SK-N-SH (cell line): Measurements from ENCODE around the gene CELF4. TPM values are rescaled to one million over a fixed set of nuclear protein-coding genes. Genes with fewer than 3 reads are reported as not detected.

Source experiments
- CTCF ChIA-PET: fragments of 300-600, 350-600 bp; formaldehyde crosslinking; extraction: SDS; loops from one replicate; lab custom pipeline; 2021; lab: Yijun Ruan, JAX
- POLR2A ChIA-PET: fragments of 350-600 bp; sonication (Branson Sonifier 250); formaldehyde crosslinking; extraction: SDS; loops from one replicate; lab custom pipeline; 2020; ENCODE audit warnings: antibody characterized with exemption, inconsistent platforms; lab: Yijun Ruan, JAX
- DNase-seq: peaks from one replicate; pipeline ENCODE4 v3.0.0; 2012
- H2AFZ ChIP-seq: fragments of 200-600 bp; sonication (generic); 2 replicates; pipeline ENCODE4 v1.8.1; 2016; ENCODE audit warnings: antibody characterized with exemption, mild to moderate bottlenecking, low read depth
- H3F3A ChIP-seq: fragments of 200-600 bp; sonication (generic); replicated peaks from 2 replicates; pipeline ENCODE3; 2016; ENCODE audit warnings: antibody characterized with exemption, mild to moderate bottlenecking; ENCODE audit not compliant: insufficient read depth
- H3K27ac ChIP-seq, 2 experiments: fragments of 200-500 bp in 1 of 2; fragments of 200-600 bp in 1 of 2; sonication (Bioruptor generic) in 1 of 2; sonication (generic), shearing (Covaris generic) in 1 of 2; 2 replicates each; pipeline versions ENCODE4 v1.5.1 to v1.6.1; 2014 to 2016; ENCODE audit warnings: low read depth in 2 of 2, inconsistent platforms in 1 of 2, low read length in 1 of 2, mild to moderate bottlenecking in 1 of 2, mixed read lengths in 1 of 2
- H3K27me3 ChIP-seq: fragments of 200-600 bp; sonication (generic), shearing (Covaris generic); 2 replicates; pipeline ENCODE4 v1.6.1; 2016; ENCODE audit warnings: mixed run types; ENCODE audit not compliant: insufficient read depth
- H3K36me3 ChIP-seq, 2 experiments: fragments of 200-500 bp in 1 of 2; fragments of 200-600 bp in 1 of 2; sonication (Bioruptor generic) in 1 of 2; sonication (generic) in 1 of 2; replicated peaks in 1 of 2; 2 replicates each; pipeline versions ENCODE3 to v1.5.1; 2014 to 2016; ENCODE audit warnings: low read length in 1 of 2, mild to moderate bottlenecking in 1 of 2; ENCODE audit not compliant: insufficient read depth in 2 of 2, control insufficient read depth in 1 of 2
- H3K4me1 ChIP-seq, 2 experiments: fragments of 200-500 bp in 1 of 2; fragments of 200-600 bp in 1 of 2; sonication (Bioruptor generic) in 1 of 2; sonication (generic), shearing (Covaris generic) in 1 of 2; 2 replicates each; pipeline versions ENCODE4 v1.5.1 to v1.6.1; 2014 to 2016; ENCODE audit warnings: low read depth in 1 of 2, low read length in 1 of 2, mixed run types in 1 of 2; ENCODE audit not compliant: insufficient read depth in 2 of 2, control insufficient read depth in 1 of 2
- H3K4me2 ChIP-seq: fragments of 200-600 bp; sonication (generic), shearing (Covaris generic); 2 replicates; pipeline ENCODE4 v1.6.1; 2017; ENCODE audit warnings: mixed run types
- H3K4me3 ChIP-seq, 2 experiments: fragments of 200-500 bp in 1 of 2; fragments of 200-600 bp in 1 of 2; sonication (Bioruptor generic) in 1 of 2; sonication (generic), shearing (Covaris generic) in 1 of 2; 2 replicates each; pipeline versions ENCODE4 v1.5.1 to v1.8.1; 2014 to 2016; ENCODE audit warnings: low read depth in 2 of 2, inconsistent platforms in 1 of 2, low read length in 1 of 2, mild to moderate bottlenecking in 1 of 2, mixed read lengths in 1 of 2, moderate library complexity in 1 of 2
- H3K79me2 ChIP-seq: fragments of 200-600 bp; sonication (generic); 2 replicates; pipeline ENCODE4 v1.8.1; 2017; ENCODE audit warnings: mild to moderate bottlenecking; ENCODE audit not compliant: insufficient read depth
- H3K9ac ChIP-seq: fragments of 200-600 bp; sonication (generic); 2 replicates; pipeline ENCODE4 v1.6.1; 2017; ENCODE audit warnings: mixed run types
- H3K9me2 ChIP-seq: fragments of 200-600 bp; sonication (generic); 2 replicates; pipeline ENCODE4 v1.6.1; 2017; ENCODE audit warnings: mixed run types
- H3K9me3 ChIP-seq: fragments of 200-600 bp; sonication (generic); 2 replicates; pipeline ENCODE4 v1.6.1; 2017; ENCODE audit warnings: mixed run types, mild to moderate bottlenecking, moderate library complexity
- H4K20me1 ChIP-seq: fragments of 200-600 bp; sonication (generic); 2 replicates; pipeline ENCODE4 v1.6.1; 2017; ENCODE audit warnings: mild to moderate bottlenecking, mixed run types; ENCODE audit not compliant: insufficient read depth
- FOSL2 ChIP-seq: IDR thresholded peaks from 2 replicates; pipeline ENCODE4 v1.4.0; 2012; ENCODE audit warnings: low read depth, mild to moderate bottlenecking, moderate library complexity, borderline replicate concordance
- FOXJ3 ChIP-seq: sonication (generic); formaldehyde crosslinking; IDR thresholded peaks from 2 replicates; pipeline ENCODE4 v1.5.1; 2020; ENCODE audit warnings: mild to moderate bottlenecking, missing genetic modification reagents
- GABPA ChIP-seq: IDR thresholded peaks from 2 replicates; pipeline ENCODE4 v1.4.0; 2012; ENCODE audit warnings: low read depth, mild to moderate bottlenecking
- JUND ChIP-seq: IDR thresholded peaks from 2 replicates; pipeline ENCODE4 v1.4.0; 2012
- MEF2A ChIP-seq: IDR thresholded peaks from 2 replicates; pipeline ENCODE4 v1.4.0; 2012; ENCODE audit warnings: low read depth, borderline replicate concordance
- NRF1 ChIP-seq: IDR thresholded peaks from 2 replicates; pipeline ENCODE4 v1.6.1; 2012; ENCODE audit warnings: low read depth, mild to moderate bottlenecking, low read length
- RAD21 ChIP-seq: IDR thresholded peaks from 2 replicates; pipeline ENCODE4 v1.6.1; 2012; ENCODE audit warnings: mild to moderate bottlenecking, low read length
- SIN3A ChIP-seq: IDR thresholded peaks from 2 replicates; pipeline ENCODE4 v1.6.1; 2012; ENCODE audit warnings: low read depth, mild to moderate bottlenecking, low read length, moderate library complexity, borderline replicate concordance
- SMC3 ChIP-seq: IDR thresholded peaks from 2 replicates; pipeline ENCODE4 v1.6.1; 2012; ENCODE audit warnings: low read depth, low read length, improper control_type of control experiment
- TCF12 ChIP-seq: IDR thresholded peaks from 2 replicates; pipeline ENCODE4 v1.4.0; 2012
- YY1 ChIP-seq: IDR thresholded peaks from 2 replicates; pipeline ENCODE4 v1.4.0; 2012; ENCODE audit warnings: low read depth, mild to moderate bottlenecking
- WGBS: methylation state at CpG from one replicate; pipeline ENCODE4 v1.1.6; 2017; ENCODE audit warnings: low lambda C conversion rate; 5-methylcytosine and 5-hydroxymethylcytosine counted together
- polyA plus RNA-seq, 3 experiments: library from polyadenylated mRNA; depleted of rRNA; stranded (reverse); fragments of >200 nt; gene quantifications; 2 replicates each; pipeline ENCODE4 v1.2.3, GENCODE V29; 2012
- TF ChIP-seq, protein P1 (sequence below): fragments of 200-600 bp; sonication (generic); IDR thresholded peaks from 2 replicates; pipeline ENCODE4 v1.6.1; 2017; ENCODE audit warnings: antibody characterized with exemption, mild to moderate bottlenecking, moderate library complexity
- TF ChIP-seq, protein P2 (sequence below): IDR thresholded peaks from 2 replicates; pipeline ENCODE4 v1.4.0; 2012; ENCODE audit warnings: low read depth
- TF ChIP-seq, protein P3 (sequence below): IDR thresholded peaks from 2 replicates; pipeline ENCODE4 v1.6.1; 2012; ENCODE audit warnings: mild to moderate bottlenecking, low read depth, low read length, moderate library complexity

The CELF4 gene
- polyA plus RNA-seq, 1 of the 3 experiments (the other 2 are of a cell fraction) = 0.26 TPM

GRCh38 chr18:37424507-37424906 lies 141.1 kb downstream of the CELF4 start:
- H3K9me2 ChIP-seq = no peaks in the 10 kb centered on the region
- H3K36me3 ChIP-seq = no peaks in the 10 kb centered on the region
- H3K27ac ChIP-seq = no peak overlapping the region; a peak in 1 of 4 replicates
- DNase-seq = no peak
- H3K4me1 ChIP-seq = peaks cover 0 to 17% of the 10 kb centered on the region in 2 experiments; a peak in 1 of 4 replicates
- H3K4me2 ChIP-seq = no peak overlapping the region
- H3F3A ChIP-seq = no peaks in the 10 kb centered on the region
- 12% methylated on average over 3 of the region's 4 CpGs for WGBS
- no peak overlapping the region for H3K4me3 ChIP-seq
- TF ChIP-seq, protein P1, sequence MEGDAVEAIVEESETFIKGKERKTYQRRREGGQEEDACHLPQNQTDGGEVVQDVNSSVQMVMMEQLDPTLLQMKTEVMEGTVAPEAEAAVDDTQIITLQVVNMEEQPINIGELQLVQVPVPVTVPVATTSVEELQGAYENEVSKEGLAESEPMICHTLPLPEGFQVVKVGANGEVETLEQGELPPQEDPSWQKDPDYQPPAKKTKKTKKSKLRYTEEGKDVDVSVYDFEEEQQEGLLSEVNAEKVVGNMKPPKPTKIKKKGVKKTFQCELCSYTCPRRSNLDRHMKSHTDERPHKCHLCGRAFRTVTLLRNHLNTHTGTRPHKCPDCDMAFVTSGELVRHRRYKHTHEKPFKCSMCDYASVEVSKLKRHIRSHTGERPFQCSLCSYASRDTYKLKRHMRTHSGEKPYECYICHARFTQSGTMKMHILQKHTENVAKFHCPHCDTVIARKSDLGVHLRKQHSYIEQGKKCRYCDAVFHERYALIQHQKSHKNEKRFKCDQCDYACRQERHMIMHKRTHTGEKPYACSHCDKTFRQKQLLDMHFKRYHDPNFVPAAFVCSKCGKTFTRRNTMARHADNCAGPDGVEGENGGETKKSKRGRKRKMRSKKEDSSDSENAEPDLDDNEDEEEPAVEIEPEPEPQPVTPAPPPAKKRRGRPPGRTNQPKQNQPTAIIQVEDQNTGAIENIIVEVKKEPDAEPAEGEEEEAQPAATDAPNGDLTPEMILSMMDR = no peak
- TF ChIP-seq, protein P2, sequence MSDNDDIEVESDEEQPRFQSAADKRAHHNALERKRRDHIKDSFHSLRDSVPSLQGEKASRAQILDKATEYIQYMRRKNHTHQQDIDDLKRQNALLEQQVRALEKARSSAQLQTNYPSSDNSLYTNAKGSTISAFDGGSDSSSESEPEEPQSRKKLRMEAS = no peak
- TF ChIP-seq FOXJ3 (CRISPR knock-in tag) (no peak), GABPA (no peak), JUND (no peak), NRF1 (no peak), FOSL2 (no peak), YY1 (no peak), RAD21 (no peak), TCF12 (no peak), MEF2A (no peak), SIN3A (no peak), SMC3 (no peak)
- TF ChIP-seq, protein P3, sequence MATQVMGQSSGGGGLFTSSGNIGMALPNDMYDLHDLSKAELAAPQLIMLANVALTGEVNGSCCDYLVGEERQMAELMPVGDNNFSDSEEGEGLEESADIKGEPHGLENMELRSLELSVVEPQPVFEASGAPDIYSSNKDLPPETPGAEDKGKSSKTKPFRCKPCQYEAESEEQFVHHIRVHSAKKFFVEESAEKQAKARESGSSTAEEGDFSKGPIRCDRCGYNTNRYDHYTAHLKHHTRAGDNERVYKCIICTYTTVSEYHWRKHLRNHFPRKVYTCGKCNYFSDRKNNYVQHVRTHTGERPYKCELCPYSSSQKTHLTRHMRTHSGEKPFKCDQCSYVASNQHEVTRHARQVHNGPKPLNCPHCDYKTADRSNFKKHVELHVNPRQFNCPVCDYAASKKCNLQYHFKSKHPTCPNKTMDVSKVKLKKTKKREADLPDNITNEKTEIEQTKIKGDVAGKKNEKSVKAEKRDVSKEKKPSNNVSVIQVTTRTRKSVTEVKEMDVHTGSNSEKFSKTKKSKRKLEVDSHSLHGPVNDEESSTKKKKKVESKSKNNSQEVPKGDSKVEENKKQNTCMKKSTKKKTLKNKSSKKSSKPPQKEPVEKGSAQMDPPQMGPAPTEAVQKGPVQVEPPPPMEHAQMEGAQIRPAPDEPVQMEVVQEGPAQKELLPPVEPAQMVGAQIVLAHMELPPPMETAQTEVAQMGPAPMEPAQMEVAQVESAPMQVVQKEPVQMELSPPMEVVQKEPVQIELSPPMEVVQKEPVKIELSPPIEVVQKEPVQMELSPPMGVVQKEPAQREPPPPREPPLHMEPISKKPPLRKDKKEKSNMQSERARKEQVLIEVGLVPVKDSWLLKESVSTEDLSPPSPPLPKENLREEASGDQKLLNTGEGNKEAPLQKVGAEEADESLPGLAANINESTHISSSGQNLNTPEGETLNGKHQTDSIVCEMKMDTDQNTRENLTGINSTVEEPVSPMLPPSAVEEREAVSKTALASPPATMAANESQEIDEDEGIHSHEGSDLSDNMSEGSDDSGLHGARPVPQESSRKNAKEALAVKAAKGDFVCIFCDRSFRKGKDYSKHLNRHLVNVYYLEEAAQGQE = no peak
- POLR2A ChIA-PET = no interaction called here
- H4K20me1 ChIP-seq = no peaks in the 10 kb centered on the region
- CTCF ChIA-PET = interaction anchor here (1.2 to 1.8 kb wide), 2 partner anchors 8 to 12 kb away, joined by 3 to 5 read pairs; no protein-coding TSS in a partner anchor
- no peaks in the 10 kb centered on the region for H3K79me2 ChIP-seq
- no peak overlapping the region for H3K9ac ChIP-seq
- no peaks in the 10 kb centered on the region for H3K27me3 ChIP-seq
- no peak overlapping the region for H2AFZ ChIP-seq
- H3K9me3 ChIP-seq = no peaks in the 10 kb centered on the region
